NCI-H1436 treated with DMSO at 0.1 percent for 48 hours (cell line): Measurements from ENCODE around the gene PBX2.
"Not testable (repeated sequence)": the region's sequence is repeated elsewhere in the genome, so short reads cannot be mapped to it uniquely, and the experiment has no call there.

ENCODE experiments used
- DNase-seq: peaks from one replicate; lab custom pipeline; 2025; lab: John Stamatoyannopoulos, UW

Gene PBX2

GRCh38 chr6:32151181-32151862 is 38.7 kb downstream of the PBX2 start:
- DNase-seq = no peak

GRCh38 chr6:32149932-32150870 is 39.8 kb downstream of the PBX2 start:
- no peak for DNase-seq

GRCh38 chr6:32149092-32149755 is 40.8 kb downstream of the PBX2 start:
- no peak for DNase-seq

GRCh38 chr6:32148289-32149091 is 41.5 kb downstream of the PBX2 start:
- no peak for DNase-seq

GRCh38 chr6:32147401-32148132 is 42.4 kb downstream of the PBX2 start:
- DNase-seq = no peak

GRCh38 chr6:32146687-32147086 is 43.3 kb downstream of the PBX2 start:
- DNase-seq = no peak

- no peak for DNase-seq
Measured at GRCh38 chr6:32146287-32146686, 43.7 kb downstream of the PBX2 start.

- not testable (repeated sequence) for DNase-seq
Measured at GRCh38 chr6:32144238-32144637, 45.8 kb downstream of the PBX2 start.

- no peak for DNase-seq
Measured at GRCh38 chr6:32140420-32141046, 49.5 kb downstream of the PBX2 start.

- no peak for DNase-seq
Measured at GRCh38 chr6:32139590-32139989, 50.4 kb downstream of the PBX2 start.

- no peak for DNase-seq
Measured at GRCh38 chr6:32137454-32137853, 52.5 kb downstream of the PBX2 start.
